Stimulated activated CD8-positive, alpha-beta memory T cell treated with anti-CD3 and anti-CD28 coated beads, Interleukin-4, amount 100 ng/mL, for 24 hours (primary cell): ENCODE data around the gene CTRL.
"Not testable (repeated sequence)": the region's sequence is repeated elsewhere in the genome, so short reads cannot be mapped to it uniquely, and the experiment has no call there.

Source experiments
- DNase-seq: peaks from one replicate; pipeline ENCODE4 v3.0.0-alpha.2; 2020; ENCODE audit warnings: low read depth

Gene CTRL

DNA sequence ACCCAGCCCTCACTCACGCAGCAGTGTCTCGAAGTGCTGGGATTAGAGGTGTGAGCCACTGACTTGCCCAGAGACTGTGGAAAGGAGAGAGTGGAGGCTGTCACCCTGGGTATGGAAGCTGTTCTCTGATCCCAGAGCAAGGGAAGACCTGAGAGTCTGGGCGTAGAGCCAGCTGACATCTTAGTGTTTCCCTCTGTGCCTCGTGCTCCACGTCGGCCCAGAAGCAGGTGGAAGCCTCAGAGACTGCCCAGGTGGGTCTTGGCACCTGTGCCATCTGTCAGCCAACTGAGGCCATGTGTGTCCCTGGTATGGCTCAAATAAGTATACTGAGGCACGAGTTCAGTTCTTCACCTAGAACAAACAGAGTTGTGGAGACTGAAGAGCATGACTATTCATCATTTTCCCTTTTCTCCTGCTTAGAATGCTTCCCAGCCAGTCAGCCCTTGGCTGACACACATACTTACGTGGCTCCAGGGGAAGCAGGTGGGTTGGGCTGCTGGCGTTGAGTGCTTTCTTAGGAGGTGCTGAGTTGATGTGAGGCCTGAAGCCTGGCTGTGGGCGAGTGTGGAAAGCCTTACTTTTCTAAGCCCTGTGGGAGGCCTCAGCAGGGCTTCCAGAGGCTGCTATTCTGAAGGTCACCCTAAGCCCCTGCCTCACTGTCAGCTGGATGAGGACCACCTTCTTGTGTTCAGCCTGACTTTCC lies 8.1 kb downstream of the CTRL start:
- no peak for DNase-seq

DNA sequence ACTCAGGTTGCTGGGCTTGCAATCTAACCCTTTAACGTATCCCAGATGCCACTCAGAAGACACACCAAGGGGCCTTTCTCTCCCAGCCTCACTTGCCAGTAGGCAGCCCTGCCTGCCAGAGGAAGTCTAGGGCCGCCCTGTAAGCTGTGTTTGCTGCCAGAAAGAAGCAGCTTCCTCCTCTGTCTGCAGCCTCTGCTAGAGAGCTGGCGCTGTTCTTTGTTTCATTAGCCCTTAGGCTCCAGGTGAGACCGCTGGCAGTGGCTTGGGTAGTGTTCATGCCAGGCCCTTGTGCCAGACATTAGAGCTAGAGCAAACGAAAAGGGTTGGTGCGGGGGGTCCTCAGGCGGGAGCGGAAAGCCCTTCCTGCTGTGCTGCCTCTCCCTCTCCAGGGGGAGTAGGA lies 8.9 kb downstream of the CTRL start:
- DNase-seq, result no peak

DNA sequence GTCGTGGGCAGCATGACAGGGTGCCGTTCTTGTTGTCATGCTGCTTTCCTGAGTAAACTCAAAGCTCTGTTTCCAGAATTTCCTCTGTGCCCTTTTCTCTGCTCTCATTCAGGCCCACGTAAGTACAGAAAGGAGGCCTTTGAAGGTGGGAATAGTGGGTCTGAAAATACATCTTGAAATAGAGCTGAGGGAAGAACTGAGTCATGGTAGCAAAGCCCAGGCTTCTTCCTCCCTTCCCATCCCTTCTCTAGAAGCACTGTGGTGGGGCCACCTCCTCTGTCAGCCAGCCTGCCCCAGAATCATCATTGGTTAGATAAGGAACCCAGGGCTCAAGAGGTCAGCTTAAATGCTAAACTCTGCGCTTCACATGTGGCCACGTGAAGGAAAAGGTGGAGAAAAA lies 9.4 kb downstream of the CTRL start:
- DNase-seq, result no peak

DNA sequence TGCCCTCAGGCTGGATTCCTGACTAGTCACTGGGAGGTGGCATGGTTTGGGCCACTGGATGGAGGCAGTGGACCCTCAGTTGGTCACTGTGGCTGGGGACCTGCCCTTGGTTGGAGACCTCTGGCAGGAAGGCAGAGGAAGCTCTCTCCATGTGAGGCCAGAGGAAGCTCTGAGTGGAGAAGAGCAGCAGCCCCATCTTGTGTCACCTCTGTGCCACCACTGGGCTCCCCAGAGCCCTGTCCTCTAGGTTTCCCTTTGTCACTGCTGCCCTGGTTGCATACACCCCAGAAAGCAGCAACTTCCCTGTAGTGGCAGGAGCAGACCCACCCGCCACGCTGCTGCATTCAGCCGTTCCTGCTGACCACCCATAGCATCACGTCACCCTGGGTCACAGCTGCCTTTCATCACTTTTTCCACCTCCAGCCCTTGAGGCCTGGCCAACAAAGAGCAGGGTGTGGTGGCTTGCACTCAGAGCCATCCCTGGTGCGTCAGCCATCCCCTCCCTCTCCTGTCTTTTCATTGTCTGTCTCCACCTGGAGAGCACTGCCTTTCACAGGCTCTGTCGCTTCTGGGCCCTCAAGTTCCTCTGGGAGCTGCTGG lies 11.9 kb downstream of the CTRL start:
- no peak for DNase-seq

DNA sequence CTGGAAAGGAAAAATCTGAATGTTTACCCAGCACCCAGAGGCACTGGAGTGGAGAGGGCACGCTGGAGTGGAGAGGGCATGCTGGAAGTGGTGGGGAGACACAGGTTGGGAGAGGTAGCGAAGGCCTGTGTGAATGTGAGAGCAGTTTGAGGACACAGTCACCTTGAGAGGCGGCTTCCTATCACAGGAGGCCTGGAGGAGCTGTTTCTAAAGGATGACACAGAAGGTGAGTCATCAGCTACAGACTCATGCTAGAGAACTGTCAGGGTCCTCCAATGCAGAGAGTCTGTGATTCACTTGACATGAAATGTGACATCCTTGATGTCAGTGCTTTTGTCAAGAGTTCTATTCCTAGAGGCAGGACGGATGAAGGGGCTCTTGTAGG lies 13.8 kb downstream of the CTRL start:
- DNase-seq, result no peak

DNA sequence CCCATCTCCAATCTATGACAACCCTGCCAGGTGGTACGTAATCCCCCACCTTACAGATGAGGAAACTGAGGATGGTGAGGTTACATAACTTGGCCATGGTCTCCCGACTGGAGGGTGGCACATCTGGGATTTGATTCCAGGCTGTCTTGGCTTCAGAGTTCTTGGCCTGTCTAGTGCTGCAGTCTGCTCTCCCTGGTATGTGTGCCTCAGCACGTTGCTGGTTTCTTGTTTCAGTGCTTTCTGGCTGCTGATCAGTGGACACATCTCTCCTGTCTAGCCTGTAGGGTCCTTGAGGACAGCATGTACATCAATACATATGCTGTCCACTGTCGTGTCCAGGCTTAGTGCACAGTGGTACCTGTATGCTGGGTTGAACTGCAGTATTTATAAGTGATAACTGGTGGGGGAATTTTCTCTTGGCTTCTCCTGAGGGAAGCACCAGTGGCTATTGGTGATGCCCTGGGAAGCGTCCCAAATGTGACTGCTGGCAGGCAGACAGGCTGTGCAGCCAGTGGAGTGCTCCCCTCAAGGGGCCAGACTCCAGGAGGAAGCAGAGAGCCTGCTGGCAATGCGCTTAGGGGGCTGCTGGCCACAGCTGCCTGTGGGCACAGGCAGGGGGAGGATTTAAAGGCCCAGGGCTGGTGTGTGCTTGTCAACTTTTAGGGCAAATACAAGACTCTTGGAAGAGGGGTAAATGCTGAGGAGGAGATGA lies 14.4 kb downstream of the CTRL start:
- DNase-seq, result no peak

DNA sequence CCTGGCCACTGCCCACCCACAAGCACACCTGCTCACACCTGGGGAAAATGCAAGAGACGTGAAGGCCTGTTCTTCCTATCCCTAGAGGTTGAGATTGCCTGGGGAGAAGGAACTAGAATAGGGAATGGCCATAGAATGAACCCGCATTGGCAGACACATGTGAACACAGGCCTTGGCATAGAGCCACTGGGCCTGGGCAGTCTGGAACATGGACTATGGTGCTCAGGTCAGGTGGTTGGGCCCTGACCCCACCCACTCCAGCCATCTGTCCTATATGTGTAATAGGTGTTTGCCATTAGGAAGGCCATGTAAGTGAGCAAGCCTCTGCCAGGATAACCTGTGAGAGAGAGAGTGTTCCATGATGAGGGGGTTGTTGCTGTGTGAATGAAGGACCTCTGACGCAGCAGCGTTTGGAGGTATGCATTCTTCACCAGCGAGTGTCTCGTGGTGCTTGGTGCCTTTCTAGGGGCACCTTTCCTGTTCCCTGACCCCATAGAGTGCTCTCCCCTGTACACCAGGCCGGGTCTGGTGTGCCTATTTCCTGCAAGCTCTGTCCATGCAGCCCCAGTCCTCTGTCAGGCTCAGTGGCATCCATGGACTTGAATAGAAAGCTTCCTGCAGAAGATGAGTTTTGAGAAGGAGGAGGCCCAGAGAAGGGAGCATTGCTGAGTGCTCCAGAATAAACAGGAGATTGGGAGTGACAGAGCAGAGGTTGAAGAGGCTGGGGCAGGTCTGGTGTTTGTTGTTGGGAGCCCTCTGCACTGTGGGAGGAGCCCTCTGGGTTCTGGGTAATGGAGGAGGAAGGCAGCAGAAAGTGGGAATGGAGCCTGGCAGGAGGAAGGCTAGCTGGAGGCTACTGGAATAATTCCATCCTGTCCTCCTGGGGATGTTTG lies 15.6 kb downstream of the CTRL start:
- DNase-seq, result no peak

DNA sequence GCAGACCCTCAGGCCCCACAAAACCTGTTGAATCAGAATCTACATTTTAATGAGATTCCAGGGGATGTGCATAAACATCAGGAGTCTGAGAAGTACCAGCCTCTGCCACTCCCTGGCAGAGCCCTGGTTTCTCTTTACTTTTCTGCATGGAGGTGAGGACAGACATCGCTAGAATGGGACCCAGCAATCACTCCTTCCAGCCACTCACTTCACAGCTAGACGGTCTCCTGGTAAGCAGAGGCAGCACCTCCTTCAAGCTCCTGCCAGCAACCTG lies 16.2 kb downstream of the CTRL start:
- not testable (repeated sequence) for DNase-seq

DNA sequence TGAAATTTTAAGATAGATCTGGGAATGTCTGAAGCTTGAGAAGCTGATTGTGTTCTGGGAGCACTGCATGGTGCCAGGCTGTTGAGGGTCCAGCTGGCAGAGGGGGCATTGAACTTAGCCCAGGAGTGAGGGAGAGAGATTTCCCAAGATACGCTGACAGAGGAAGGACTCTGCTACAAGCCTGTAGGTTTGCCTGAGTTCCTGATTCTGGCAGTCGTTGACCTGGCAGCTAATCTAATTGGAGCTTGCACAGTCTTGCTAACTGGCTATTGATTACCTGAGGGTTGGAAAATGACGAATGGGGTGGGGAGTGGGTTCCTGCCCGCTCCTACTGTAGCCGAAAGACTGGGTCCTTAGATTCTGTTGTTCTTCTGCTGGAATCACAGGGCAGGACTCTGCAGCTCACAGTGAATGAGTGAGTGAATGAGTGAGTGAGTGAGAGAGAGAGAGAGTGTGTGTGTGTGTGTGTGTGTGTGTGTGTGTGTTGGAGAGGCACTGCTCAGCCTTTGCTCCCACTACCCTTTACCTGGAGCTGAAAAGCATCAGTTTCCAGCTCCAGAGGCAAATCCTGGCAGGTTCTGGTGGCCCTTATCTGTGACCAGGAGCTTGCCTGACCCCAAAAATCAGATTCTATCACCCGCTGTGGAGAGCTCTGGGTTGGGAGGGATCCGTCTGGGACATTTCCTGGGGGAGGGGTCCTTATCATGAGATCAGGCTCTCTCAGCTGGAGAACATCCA lies 16.7 kb downstream of the CTRL start:
- DNase-seq, result no peak

DNA sequence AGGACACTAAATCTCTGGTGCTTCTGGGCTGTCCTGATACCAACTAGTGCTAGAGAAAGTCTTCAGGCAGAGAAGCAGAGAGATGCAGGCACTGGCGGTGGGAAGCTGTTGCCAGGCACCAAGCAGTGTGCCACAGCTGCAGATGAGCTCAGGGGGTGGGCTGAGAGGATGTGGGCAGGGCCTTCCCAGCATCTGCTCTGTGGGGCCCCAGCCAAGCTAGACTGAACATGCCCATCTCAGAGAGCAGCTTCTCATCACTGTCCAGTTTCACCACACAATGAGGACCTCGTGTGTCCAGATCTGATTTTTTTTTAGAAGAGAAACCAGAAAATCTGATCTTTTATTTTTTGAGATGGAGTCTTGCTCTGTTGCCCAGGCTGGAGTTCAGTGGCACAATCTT lies 21.5 kb downstream of the CTRL start:
- no peak for DNase-seq

DNA sequence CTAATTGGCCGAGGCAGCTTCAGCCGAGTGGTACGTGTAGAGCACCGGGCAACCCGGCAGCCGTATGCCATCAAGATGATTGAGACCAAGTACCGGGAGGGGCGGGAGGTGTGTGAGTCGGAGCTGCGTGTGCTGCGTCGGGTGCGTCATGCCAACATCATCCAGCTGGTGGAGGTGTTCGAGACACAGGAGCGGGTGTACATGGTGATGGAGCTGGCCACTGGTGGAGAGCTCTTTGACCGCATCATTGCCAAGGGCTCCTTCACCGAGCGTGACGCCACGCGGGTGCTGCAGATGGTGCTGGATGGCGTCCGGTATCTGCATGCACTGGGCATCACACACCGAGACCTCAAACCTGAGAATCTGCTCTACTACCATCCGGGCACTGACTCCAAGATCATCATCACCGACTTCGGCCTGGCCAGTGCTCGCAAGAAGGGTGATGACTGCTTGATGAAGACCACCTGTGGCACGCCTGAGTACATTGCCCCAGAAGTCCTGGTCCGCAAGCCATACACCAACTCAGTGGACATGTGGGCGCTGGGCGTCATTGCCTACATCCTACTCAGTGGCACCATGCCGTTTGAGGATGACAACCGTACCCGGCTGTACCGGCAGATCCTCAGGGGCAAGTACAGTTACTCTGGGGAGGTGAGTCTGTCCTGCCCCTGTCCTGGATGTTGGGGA lies 22.5 kb downstream of the CTRL start:
- DNase-seq, result no peak

DNA sequence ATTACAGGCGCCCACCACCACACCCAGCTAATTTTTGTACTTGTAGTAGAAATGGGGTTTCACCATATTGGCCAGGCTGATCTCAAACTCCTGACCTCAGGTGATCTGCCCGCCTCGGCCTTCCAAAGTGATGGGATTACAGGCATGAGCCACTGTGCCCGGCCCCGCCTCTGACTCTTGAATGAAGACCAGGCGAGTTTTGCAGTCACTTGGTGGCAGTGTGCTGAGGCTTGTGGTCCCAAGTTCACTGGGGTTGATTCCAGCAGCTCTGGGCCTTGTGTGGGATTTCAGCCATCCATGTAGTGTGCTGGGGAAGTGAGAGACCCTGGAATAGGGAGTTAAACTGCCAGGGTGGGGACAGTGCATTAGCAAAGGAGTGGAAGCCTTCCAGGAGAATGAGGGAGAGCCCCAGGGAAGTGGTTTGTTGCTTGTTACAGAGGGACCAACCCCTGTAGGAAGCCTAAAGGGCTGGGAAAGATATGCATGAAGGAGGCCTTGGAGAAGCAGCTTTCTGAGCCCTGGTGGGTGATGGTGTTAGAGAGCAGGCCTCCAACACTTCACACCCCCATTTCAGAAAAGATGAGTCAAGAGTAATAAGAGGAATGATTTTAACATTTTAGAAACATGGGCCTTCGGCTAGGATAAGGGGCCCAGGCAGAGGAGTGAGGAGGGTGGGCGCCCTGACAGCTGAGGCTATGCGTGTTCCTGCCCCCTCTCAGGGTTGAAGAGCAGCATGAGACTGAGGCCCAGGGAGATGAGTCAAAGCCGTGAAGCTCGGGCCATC lies 24.1 kb downstream of the CTRL start:
- DNase-seq, result no peak

DNA sequence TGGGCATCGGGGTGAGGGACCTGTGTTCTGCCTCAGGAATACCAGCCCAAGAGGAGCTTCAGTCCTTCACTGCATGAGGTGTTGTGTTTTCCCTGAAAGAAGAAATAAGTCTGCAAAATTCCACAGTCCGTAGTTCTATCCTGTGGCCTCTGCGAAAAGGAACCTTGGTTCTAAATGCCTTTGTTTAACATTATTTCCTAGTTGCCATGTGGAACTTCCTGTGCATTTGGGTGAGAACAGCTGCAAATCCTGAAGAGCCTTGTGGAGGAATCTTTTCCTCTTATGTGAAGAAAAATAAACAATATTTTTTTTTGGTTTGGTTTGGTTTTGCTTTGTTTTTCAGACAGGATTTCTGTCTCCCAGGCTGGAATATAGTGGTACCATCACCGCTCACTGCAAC lies 28.8 kb downstream of the CTRL start:
- no peak for DNase-seq

DNA sequence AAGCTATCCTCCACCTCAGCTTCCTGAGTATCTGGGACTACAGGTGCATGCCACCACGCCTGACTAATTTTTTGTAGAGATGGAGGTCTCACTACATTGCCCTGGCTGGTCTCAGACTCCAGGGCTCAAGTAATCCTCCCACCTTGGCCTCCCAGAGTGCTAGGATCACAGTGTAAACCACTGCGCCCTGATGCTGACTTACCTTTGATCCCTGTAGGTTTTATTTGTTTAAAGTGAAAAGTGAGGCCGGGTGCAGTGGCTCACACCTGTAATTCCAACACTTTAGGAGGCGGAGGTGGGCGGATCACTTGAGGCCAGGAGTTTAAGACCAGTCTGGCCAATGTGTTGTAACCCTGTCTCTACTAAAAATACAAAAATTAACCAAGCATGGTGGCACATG lies 29.9 kb downstream of the CTRL start:
- no peak for DNase-seq

DNA sequence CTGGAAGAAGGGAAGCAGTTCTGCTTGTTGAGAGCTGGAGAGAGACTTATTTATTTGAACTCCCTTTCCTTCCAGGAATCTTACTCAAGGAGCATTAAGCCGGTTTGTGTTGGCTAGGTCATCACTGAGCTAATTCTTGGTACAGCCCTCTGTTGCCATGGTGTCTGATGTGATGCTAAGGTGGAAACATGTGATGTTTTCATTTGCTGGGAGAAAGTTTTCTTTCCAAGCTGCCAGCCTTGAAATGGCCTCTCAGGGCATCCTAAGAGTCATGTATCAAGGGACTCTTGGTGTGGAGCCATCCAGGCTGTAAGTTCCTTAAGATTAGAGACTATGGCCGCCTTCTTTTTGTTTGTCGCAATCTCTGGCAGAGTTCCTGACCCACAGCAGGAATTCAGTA lies 34.4 kb downstream of the CTRL start:
- no peak for DNase-seq

DNA sequence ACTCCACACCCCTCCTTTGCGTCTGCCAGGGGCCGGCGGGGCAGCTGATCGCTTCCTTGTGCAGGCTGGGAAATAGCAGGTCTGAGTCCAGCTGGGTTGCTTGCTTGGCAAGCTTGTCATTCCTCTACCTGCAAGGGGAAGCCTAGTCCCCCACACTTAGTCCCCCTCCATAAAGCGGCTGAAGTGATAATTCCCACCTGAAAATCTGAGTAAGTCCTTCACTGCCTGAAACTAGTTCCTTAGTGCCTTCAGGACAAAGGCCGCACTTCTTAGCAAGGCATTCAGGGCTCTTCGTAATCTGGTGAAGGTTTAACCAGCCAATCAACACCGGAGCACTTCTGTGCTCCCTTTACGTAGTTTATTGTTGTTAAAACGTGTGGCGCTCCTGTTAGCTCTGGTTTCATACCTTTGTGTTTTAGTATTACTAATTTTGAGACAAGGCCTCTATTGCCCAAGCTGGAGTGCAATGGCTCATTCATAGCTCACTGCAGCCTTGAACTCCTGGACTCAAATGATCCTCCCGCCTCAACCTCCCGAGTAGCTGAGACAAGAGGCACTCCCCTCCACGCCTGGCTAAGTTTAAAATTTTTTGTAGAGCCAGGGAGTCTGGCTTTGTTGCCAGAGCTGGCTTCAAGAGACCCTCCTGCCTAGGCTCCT lies 37.8 kb downstream of the CTRL start:
- DNase-seq, result no peak

DNA sequence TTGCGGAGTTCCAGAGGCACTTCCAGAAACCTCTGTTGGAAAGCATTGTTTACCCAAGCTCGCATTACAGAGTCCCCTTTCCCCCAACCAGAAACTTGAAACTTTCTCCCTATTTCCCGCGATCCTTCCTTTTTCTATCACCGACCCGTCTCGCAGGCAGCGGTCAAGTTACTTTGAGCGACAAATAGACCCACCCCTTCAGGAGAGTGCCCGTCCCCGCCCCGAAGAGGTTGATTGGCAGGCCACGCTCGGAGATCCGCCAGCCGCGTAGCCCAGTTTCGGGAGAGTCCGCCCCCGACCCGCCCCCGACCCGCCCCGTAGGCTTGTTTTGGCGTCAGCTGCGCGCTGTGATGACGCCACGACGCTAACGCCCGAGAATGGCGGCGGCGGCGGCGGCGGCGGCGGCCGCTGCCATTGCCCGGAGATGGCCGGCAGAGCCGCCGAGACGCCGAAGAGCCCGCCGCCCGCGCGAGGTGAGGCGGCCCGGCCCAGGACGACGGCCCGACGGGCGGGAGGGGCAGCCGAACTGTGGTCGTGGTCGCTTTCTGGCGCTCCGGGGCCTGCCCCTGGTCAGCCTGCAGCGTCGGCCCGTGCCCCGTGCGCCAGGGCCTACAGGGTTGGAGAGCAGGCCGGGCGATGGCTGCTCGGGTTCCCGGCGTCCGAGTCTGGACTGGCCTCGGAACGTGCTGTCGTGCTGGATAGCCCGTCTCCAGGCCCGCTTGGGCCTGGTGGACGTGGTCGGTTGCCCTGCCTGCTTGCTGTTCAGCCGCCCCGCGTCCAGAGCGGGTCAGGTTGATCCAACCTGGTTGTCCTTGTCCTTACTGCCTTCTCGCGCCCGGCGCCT lies 38.5 kb downstream of the CTRL start, which contains the start of gene PSKH1:
Gene PSKH1 (plus strand): TSS at position 356 of the 844 bp plus-strand sequence. CDS start 15,496 bp downstream, outside the sequence.
- DNase-seq, result peak; percentile 89

DNA sequence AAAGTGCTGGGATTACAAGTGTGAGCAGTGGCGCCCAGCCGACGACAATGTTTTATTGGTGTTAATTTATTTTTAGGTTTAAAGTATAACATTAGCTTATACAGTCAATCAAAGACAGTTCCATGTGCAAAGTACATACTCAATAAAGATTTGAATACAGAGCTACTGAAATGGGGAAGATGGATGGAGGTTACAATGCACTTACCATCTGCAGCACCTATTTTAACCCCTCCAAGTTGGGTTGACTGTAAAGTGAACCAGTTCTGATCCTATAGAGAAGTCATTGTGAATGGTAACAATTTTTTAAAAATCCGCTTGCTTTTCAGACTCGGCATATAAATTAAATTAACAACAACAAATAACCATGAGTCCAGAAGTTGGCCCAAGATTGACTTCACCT lies 39.3 kb downstream of the CTRL start:
- no peak for DNase-seq

DNA sequence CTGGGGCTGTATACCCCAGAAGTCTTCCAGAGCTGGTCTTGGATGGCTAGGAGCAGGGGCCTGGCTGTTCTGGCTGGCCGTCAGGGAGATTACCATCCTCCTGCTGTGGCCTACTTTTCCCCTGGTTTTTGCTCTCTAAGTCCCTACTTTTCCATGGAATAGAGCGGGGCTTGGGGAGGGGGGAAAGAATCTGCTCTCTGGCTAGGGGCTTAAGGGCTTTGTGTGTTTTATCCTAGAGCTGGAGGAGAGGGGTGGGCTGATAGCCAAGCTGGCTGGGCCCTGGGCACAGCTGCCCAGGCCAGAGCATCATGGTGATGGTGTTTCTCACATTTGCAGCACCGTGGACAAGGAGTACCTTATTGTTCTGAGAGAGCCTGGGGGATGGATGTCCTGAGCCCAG lies 43.3 kb downstream of the CTRL start:
- no peak for DNase-seq
